Smooth muscle cell (in vitro differentiated cells): Measurements from ENCODE around the gene SF1. TPM values are rescaled to one million over a fixed set of nuclear protein-coding genes. Genes with fewer than 3 reads are reported as not detected.

Source experiments
- DNase-seq: peaks from one replicate; lab custom pipeline; 2025; ENCODE audit not compliant: unreplicated experiment; lab: John Stamatoyannopoulos, UW
- H2AFZ ChIP-seq: fragments of 200-600 bp; sonication (generic); 2 replicates; pipeline ENCODE4 v1.6.0; 2016; ENCODE audit warnings: antibody characterized with exemption, low read depth, mild to moderate bottlenecking
- H3F3A ChIP-seq: fragments of 200-600 bp; sonication (generic); 2 replicates; pipeline ENCODE4 v1.6.0; 2017; ENCODE audit warnings: antibody characterized with exemption, low read depth
- H3K27ac ChIP-seq: fragments of 200-600 bp; sonication (generic); 2 replicates; pipeline ENCODE4 v1.5.1; 2016; ENCODE audit warnings: low read depth, mild to moderate bottlenecking
- H3K27me3 ChIP-seq: fragments of 200-600 bp; sonication (generic); 2 replicates; pipeline ENCODE4 v1.6.1; 2016; ENCODE audit warnings: low read depth, mild to moderate bottlenecking
- H3K36me3 ChIP-seq: fragments of 200-600 bp; sonication (generic); 2 replicates; pipeline ENCODE4 v1.5.1; 2016; ENCODE audit warnings: low read depth
- H3K4me1 ChIP-seq: fragments of 200-600 bp; sonication (generic); 2 replicates; pipeline ENCODE4 v1.5.1; 2016; ENCODE audit warnings: low read depth
- H3K4me2 ChIP-seq: fragments of 200-600 bp; sonication (generic); 2 replicates; pipeline ENCODE4 v1.6.0; 2016; ENCODE audit warnings: mild to moderate bottlenecking
- H3K4me3 ChIP-seq: fragments of 200-600 bp; sonication (generic); 2 replicates; pipeline ENCODE4 v1.5.1; 2016; ENCODE audit warnings: mild to moderate bottlenecking
- H3K79me2 ChIP-seq: fragments of 200-600 bp; sonication (generic); 2 replicates; pipeline ENCODE4 v1.6.0; 2016; ENCODE audit warnings: low read depth, mild to moderate bottlenecking
- H3K9ac ChIP-seq: fragments of 200-600 bp; sonication (generic); 2 replicates; pipeline ENCODE4 v1.6.0; 2016; ENCODE audit warnings: low read depth
- H3K9me3 ChIP-seq: fragments of 200-600 bp; sonication (generic); replicated peaks from 2 replicates; pipeline ENCODE4 v1.5.1; 2016; ENCODE audit warnings: low read depth
- H4K20me1 ChIP-seq: fragments of 200-600 bp; sonication (generic); 2 replicates; pipeline ENCODE4 v1.6.0; 2016; ENCODE audit warnings: low read depth
- CTCF ChIP-seq: fragments of 200-600 bp; sonication (generic); IDR thresholded peaks from 2 replicates; pipeline ENCODE4 v1.5.1; 2017; ENCODE audit warnings: borderline replicate concordance, mild to moderate bottlenecking, antibody characterized with exemption; ENCODE audit not compliant: insufficient read depth, poor library complexity, severe bottlenecking
- WGBS: methylation state at CpG from one replicate; pipeline ENCODE4 v1.1.7; 2016; ENCODE audit warnings: low lambda C conversion rate; 5-methylcytosine and 5-hydroxymethylcytosine counted together
- polyA plus RNA-seq: library from polyadenylated mRNA; unstranded; fragments of >200 nt; fragmentation: Nextera tagmentation; extraction: Ambion mirVana; gene quantifications from 2 replicates; pipeline ENCODE4 v1.2.1, GENCODE V29; 2016
- total RNA-seq: library from RNA; depleted of rRNA; stranded (reverse); fragments of >200 nt; gene quantifications from 2 replicates; pipeline ENCODE4 v1.2.3, GENCODE V29; 2014

The SF1 gene
- total and polyA plus RNA-seq, 2 experiments from 2014 or later: 84.2 to 115 TPM

DNA sequence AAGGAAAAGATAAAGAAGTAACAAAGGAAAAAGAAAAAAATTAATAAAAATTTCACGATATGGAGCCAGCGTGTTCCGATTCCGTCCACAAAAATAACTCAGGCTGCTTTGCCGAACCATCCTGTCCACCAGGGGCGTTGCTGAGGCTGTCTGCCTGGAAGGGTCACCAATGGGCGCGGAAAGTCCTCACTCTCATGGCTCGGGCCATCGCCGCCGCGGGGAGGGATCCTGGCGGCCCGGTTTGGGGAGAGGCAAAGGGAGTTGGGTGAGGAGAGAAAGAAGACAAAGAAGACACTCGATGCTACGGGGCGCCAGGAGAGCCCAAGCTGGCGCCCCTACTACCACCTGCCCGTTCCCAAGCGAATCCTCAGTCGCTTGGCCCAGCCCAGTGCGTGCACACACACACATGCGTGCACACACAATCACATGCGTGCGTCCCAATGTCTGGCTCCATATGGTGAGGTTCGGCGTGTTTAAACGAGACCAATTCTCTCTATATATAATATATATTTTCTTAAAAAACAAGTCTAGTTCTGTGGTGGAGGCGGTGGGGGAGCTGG is 13.0 kb downstream of the SF1 start:
- no peak overlapping the region for H2AFZ ChIP-seq
- peaks cover 14% of the 10 kb centered on the region for H3K79me2 ChIP-seq
- no peak for DNase-seq
- no peak overlapping the region for H3K4me2 ChIP-seq
- no peaks in the 10 kb centered on the region for H3K27me3 ChIP-seq
- peak; percentile 11 for TF ChIP-seq CTCF
- peaks cover 65% of the 10 kb centered on the region for H3F3A ChIP-seq
- H3K9ac ChIP-seq: no peak overlapping the region
- whole genome bisulfite sequencing: 97% methylated on average over 27 of the region's 30 CpGs
- peaks cover 20% of the 10 kb centered on the region for H3K4me1 ChIP-seq
- no peak overlapping the region for H3K27ac ChIP-seq
- H3K4me3 ChIP-seq: no peak overlapping the region
- no peaks in the 10 kb centered on the region for H3K9me3 ChIP-seq
- H3K36me3 ChIP-seq: peaks cover 17% of the 10 kb centered on the region
- peaks cover 93% of the 10 kb centered on the region for H4K20me1 ChIP-seq

DNA sequence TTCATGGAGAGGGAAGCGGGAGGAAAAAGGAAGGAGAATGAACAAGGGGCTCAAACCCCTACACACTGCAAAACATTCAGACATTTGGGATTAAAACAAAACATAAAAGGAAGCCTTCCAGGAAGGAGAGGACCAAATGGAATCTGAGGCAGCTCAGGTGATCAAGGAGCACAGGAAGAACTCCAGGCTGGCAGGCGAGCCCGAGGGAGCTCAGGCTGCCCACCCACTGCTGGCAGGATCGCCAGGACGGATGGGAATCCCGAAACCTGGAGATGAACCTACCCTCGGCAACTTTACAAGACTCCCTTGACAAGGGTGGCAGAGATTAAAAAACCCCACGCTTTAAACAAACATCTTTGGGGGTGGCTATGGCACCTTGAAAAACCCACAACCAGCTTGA is 13.6 kb downstream of the SF1 start:
- H3K9ac ChIP-seq: no peak overlapping the region

DNA sequence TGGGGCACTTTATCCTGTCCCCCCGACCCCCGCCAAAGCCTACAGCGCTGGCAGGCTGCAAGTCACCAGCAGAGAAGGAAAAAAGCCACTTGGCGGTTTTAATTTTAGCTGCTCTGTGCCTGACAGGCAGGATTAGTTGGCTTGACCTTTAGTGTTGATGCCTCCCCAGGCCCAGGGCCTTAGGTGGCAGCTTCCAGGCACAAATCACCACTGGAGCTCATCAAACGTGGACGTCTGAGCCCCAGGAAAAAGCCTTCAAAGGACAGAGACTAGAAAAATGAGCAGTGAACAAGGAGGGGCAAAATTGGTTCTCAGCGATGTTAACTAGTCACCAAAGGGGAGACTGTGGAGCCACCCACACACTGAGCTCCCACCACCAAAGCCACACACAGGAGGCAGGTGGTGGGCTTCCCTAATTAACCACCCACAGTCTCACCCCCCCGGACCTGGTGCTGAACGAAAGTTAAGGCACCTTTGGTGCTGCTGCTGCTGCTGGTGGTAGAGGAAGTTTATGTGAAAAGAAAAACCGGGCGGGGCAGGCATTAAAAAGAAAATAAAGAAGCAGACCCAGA is 14.2 kb downstream of the SF1 start:
- Histone ChIP-seq H4K20me1 (peaks cover 85% of the 10 kb centered on the region), H3K79me2 (peaks cover 12% of the 10 kb centered on the region), H3K4me3 (no peak overlapping the region), H3K9ac (no peak overlapping the region), H3K36me3 (peaks cover 8% of the 10 kb centered on the region), H2AFZ (no peak overlapping the region), H3K9me3 (no peaks in the 10 kb centered on the region), H3K4me2 (no peak overlapping the region), H3K27me3 (no peaks in the 10 kb centered on the region), H3F3A (peaks cover 54% of the 10 kb centered on the region), H3K4me1 (peaks cover 29% of the 10 kb centered on the region), H3K27ac (no peak overlapping the region)
- TF ChIP-seq CTCF: no peak
- WGBS: 88% methylated on average over 11 of the region's 11 CpGs
- no peak for DNase-seq

More for the DNA sequence above, 13.6 kb downstream of the SF1 start:
- peaks cover 12% of the 10 kb centered on the region for H3K79me2 ChIP-seq
- no peak overlapping the region for H3K4me2 ChIP-seq
- peaks cover 25% of the 10 kb centered on the region for H3K4me1 ChIP-seq
- H3K27ac ChIP-seq: no peak overlapping the region
- peaks cover 59% of the 10 kb centered on the region for H3F3A ChIP-seq
- H3K27me3 ChIP-seq: no peaks in the 10 kb centered on the region
- no peak for TF ChIP-seq CTCF
- 96% methylated on average over 8 of the region's 8 CpGs for WGBS
- H2AFZ ChIP-seq: no peak overlapping the region
- H3K4me3 ChIP-seq: no peak overlapping the region
- peaks cover 15% of the 10 kb centered on the region for H3K36me3 ChIP-seq
- no peak for DNase-seq
- peaks cover 91% of the 10 kb centered on the region for H4K20me1 ChIP-seq
- no peaks in the 10 kb centered on the region for H3K9me3 ChIP-seq
